Activated B cell treated with CpG ODN at 0.5 μM for 24 hours (primary cell): ENCODE measurements around the gene KRT7. TPM values are rescaled to one million over a fixed set of nuclear protein-coding genes. Genes with fewer than 3 reads are reported as not detected.

Experiments used
- ATAC-seq: fragments of 200-7000 bp; cut with Tn5 transposase; one replicate; pipeline ENCODE4 v1.10.0; 2021; ENCODE audit warnings: low read depth, mild to moderate bottlenecking, moderate library complexity
- CTCF ChIA-PET: fragments of 350-600 bp; sonication (Branson Sonifier 250); formaldehyde crosslinking; loops from one replicate; lab custom pipeline; 2021; ENCODE audit warnings: antibody characterized with exemption; lab: Charles Lee
- POLR2A ChIA-PET: fragments of 350-600 bp; sonication (Branson Sonifier 250); formaldehyde crosslinking; loops from one replicate; lab custom pipeline; 2021; ENCODE audit warnings: antibody characterized with exemption; lab: Charles Lee
- DNase-seq: peaks from one replicate; pipeline ENCODE4 v3.0.0; 2022
- H3K27ac Mint-ChIP-seq: one replicate; pipeline ENCODE4 v1.8.0; 2020; ENCODE audit warnings: mixed read lengths
- H3K27me3 Mint-ChIP-seq: one replicate; pipeline ENCODE4 v1.8.0; 2021; ENCODE audit warnings: mixed read lengths
- H3K36me3 Mint-ChIP-seq: one replicate; pipeline ENCODE4 v1.8.0; 2021; ENCODE audit warnings: low read depth, mixed read lengths
- H3K4me1 Mint-ChIP-seq: one replicate; pipeline ENCODE4 v1.8.0; 2021; ENCODE audit warnings: mixed read lengths
- H3K4me3 Mint-ChIP-seq: one replicate; pipeline ENCODE4 v1.8.0; 2020; ENCODE audit warnings: mild to moderate bottlenecking, mixed read lengths
- H3K9me3 Mint-ChIP-seq: one replicate; pipeline ENCODE4 v1.8.0; 2020; ENCODE audit warnings: mixed read lengths
- intact Hi-C: fragments of 100-400 bp; cut with micrococcal nuclease; formaldehyde crosslinking; loops from one replicate; pipeline ENCODE4 v1.15.1; 2024
- total RNA-seq: library from RNA; stranded (reverse); gene quantifications from 2 replicates; pipeline ENCODE4 v1.2.3, GENCODE V29; 2022
- TF ChIP-seq, protein P1 (sequence below): fragments of 200-600 bp; IDR thresholded peaks from one replicate; pipeline ENCODE4 v1.8.0; 2022; ENCODE audit warnings: antibody characterized with exemption, mild to moderate bottlenecking

Gene KRT7
- total RNA-seq, 1 donor from 2014 or later, result 1.1 TPM

DNA sequence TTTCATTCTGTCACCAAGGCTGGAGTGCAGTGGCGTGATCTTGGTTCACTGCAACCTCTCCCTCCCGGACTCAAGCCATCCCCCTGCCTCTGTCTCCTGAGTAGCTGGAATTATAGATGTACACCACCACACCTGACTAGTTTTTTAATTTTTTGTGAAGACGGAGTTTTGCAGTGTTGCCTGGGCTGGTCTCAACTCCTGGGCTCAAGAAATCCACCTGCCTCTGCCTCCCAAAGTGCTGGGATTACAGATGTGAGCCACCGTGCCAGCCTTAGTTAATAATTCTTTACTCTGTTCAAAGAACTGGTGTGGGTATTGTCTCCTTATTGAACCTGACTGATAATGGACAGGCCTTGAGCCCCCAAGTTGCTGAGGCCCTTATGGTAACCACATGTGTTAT is 10.4 kb upstream of the KRT7 start:
- no peak for ATAC-seq
- H3K36me3 Mint-ChIP-seq, result no peaks in the 10 kb centered on the region
- TF ChIP-seq, protein P1, sequence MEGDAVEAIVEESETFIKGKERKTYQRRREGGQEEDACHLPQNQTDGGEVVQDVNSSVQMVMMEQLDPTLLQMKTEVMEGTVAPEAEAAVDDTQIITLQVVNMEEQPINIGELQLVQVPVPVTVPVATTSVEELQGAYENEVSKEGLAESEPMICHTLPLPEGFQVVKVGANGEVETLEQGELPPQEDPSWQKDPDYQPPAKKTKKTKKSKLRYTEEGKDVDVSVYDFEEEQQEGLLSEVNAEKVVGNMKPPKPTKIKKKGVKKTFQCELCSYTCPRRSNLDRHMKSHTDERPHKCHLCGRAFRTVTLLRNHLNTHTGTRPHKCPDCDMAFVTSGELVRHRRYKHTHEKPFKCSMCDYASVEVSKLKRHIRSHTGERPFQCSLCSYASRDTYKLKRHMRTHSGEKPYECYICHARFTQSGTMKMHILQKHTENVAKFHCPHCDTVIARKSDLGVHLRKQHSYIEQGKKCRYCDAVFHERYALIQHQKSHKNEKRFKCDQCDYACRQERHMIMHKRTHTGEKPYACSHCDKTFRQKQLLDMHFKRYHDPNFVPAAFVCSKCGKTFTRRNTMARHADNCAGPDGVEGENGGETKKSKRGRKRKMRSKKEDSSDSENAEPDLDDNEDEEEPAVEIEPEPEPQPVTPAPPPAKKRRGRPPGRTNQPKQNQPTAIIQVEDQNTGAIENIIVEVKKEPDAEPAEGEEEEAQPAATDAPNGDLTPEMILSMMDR, result no peak
- no peak overlapping the region for H3K27ac Mint-ChIP-seq
- H3K27me3 Mint-ChIP-seq, result peaks cover 22% of the 10 kb centered on the region
- intact Hi-C loops, result loop anchor here (1.0 kb wide), 1 partner anchor 57 kb away; no protein-coding TSS in a partner anchor
- ChIA-PET CTCF (interaction anchor here (1.2 kb wide), 1 partner anchor 105 kb away, joined by 4 read pairs; no protein-coding TSS in a partner anchor), POLR2A (no interaction called here)
- no peak for DNase-seq
- no peaks in the 10 kb centered on the region for H3K9me3 Mint-ChIP-seq
- H3K4me3 Mint-ChIP-seq, result no peak overlapping the region
- H3K4me1 Mint-ChIP-seq, result no peaks in the 10 kb centered on the region

DNA sequence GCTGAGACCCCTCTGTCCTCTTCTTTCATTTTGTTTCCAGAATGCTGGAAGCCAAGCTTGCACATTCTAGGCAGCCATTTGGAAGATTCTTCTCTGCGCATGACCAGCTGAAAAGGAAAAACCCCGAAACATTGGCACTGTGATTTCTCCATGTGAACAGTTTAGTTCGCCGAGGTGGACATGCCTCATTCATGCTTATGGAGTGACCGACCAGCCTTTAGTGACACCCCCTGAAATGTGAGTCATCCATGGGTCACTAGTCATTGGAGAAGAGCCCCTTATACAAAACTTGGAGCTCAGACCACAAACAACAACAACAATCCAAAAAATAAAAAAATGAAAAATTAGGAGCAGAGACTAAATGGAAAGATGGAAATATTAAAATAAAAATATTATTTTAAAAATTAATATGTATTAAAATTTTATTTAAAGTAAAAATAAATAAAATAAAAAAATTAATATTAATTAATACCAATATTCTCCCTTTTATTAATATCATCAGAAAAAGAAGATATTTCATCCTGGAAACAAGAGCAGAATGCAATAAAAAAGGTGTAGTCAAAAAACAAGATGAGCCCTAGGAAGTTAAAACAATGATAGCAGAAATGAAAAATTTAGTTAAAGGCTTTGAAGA is 9.5 kb upstream of the KRT7 start:
- ChIA-PET CTCF (no interaction called here), POLR2A (no interaction called here)
- Mint-ChIP-seq H3K27me3 (peaks cover 22% of the 10 kb centered on the region), H3K27ac (no peak overlapping the region), H3K9me3 (no peaks in the 10 kb centered on the region), H3K36me3 (no peaks in the 10 kb centered on the region), H3K4me3 (no peak overlapping the region), H3K4me1 (no peaks in the 10 kb centered on the region)
- ATAC-seq, result no peak
- no peak for DNase-seq
- intact Hi-C loops, result no loop called here
- TF ChIP-seq, protein P1, result no peak

DNA sequence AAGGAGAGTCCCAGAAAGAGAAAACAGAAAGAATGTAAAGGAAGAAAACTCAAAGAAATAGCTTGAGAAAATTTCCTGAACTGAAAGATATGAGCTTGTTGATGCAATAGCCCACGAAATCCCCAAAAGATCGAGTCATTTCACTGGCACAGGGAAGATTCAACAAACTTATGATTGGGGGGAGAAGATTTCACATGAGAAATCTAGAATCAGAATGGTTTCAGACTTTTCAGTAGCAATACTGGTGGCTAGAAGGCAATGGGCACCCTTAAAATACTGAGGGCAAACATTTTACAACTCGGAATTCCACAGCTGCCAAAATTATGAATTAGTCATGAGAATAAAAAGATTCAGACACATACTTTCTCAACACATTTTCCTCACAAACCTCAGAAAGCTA is 8.9 kb upstream of the KRT7 start:
- Mint-ChIP-seq H3K36me3 (no peaks in the 10 kb centered on the region), H3K4me3 (no peak overlapping the region), H3K27ac (no peak overlapping the region), H3K9me3 (no peaks in the 10 kb centered on the region), H3K27me3 (peaks cover 22% of the 10 kb centered on the region), H3K4me1 (no peaks in the 10 kb centered on the region)
- intact Hi-C loops, result no loop called here
- ATAC-seq, result no peak
- DNase-seq, result no peak
- CTCF ChIA-PET, result no interaction called here
- TF ChIP-seq, protein P1, result no peak
- POLR2A ChIA-PET, result interaction anchor here (0.5 kb wide), 1 partner anchor 9 kb away, joined by 4 read pairs; no protein-coding TSS in a partner anchor

DNA sequence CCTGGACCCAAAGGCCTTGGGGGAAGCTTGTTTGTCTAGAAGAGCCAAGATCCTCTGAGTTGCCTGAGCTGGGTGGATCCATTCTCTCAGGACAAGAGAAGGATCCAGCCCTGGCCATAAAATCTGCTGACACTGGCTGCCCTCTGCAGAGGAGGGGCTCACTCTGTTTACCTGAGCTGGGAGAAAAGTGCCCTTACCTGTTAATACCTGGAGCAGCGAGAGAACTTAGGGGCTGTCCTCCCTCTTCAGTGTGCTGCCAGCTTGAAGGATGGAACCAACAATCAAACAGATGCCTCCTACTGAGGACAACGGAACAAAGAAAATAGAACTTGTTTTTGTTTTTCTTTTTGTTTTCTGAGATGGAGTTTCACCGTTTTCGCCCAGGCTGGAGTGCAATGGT is 7.3 kb upstream of the KRT7 start:
- H3K27ac Mint-ChIP-seq, result no peak overlapping the region
- H3K4me3 Mint-ChIP-seq, result no peak overlapping the region
- DNase-seq (no peak), ATAC-seq (no peak)
- POLR2A ChIA-PET, result no interaction called here
- no peaks in the 10 kb centered on the region for H3K9me3 Mint-ChIP-seq
- TF ChIP-seq, protein P1, result no peak
- CTCF ChIA-PET, result no interaction called here
- H3K27me3 Mint-ChIP-seq, result peaks cover 34% of the 10 kb centered on the region
- no peaks in the 10 kb centered on the region for H3K36me3 Mint-ChIP-seq
- intact Hi-C loops, result no loop called here
- no peaks in the 10 kb centered on the region for H3K4me1 Mint-ChIP-seq

DNA sequence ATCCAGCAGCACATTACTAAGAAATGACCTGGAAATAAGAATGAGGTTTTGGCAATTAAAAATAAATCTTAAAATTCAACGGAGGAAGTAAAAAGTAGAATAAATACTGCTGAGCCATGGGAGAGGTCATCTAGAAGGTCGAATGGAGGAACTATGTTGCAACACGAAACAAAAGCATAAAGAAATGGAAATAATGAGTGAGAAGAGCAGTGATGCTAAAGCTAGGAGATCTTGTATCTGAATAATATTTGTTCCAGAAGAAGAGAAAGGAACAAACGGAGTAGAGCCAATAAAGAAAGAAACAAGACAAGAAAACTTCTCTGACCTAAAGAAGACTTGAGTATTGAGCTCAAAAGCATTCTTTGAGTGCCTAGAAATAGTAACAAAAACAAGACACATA is 6.6 kb upstream of the KRT7 start:
- H3K36me3 Mint-ChIP-seq, result no peaks in the 10 kb centered on the region
- no peak overlapping the region for H3K4me3 Mint-ChIP-seq
- no peaks in the 10 kb centered on the region for H3K9me3 Mint-ChIP-seq
- H3K4me1 Mint-ChIP-seq, result no peaks in the 10 kb centered on the region
- intact Hi-C loops, result no loop called here
- no peak for DNase-seq
- TF ChIP-seq, protein P1, result no peak
- ChIA-PET POLR2A (no interaction called here), CTCF (no interaction called here)
- H3K27me3 Mint-ChIP-seq, result peaks cover 34% of the 10 kb centered on the region
- ATAC-seq, result no peak
- no peak overlapping the region for H3K27ac Mint-ChIP-seq
